Kidney glomerular epithelial cell (primary cell): ENCODE results near the gene RNF38.
"Not testable (repeated sequence)": the region's sequence is repeated elsewhere in the genome, so short reads cannot be mapped to it uniquely, and the experiment has no call there.

Experiments used
- DNase-seq: peaks from one replicate; lab custom pipeline; 2025; lab: John Stamatoyannopoulos, UW

The RNF38 gene

DNA sequence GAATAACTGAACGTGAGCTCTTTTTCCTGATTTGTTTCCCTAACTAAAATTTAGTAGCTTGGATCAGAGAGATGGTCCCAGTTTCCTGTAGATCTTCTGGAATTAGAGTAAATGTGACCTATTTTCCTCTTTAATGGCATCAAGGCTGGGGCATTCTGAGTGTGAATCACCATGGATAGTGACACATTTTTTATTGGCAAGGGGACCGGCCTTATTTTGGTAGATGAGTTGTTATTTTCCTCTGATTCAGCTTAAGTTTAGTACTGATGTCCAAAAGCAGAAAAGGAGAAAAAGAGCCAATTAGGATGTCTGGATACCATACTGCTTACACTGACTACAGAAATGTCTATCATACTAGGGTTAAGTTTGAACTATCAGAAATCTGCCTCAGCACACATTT is 68.1 kb downstream of the RNF38 start:
- DNase-seq, result no peak

DNA sequence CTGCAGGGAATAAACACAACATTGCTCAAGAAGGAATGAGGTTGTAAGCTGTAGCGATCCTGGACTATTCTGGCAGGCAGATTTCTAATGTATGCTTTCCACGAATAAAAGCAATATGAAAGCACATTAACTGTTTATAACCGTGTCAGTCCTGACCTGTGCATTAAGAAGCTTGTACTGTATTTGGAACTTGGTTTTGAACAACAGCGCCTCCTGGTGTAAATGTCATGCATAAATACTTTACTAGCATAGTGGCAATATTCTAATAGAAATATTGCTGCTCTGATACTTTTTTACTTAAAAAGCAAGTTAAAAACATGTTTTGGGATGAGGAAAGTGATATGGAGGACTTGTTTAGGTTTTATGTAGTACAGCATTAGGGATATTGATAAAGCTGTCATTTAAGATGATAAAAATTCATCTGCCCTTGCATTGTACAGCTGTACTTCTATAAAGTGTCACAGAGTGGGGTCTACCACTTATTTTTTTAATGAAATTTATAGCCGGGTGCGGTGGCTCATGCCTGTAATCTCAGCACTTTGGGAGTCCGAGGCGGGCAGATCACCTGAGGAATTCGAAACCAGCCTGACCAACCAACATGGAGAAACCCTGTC is 71.2 kb downstream of the RNF38 start:
- DNase-seq, result peak; percentile 59

- no peak for DNase-seq
Measured at GRCh38 chr9:36325081-36325828, 74.8 kb downstream of the RNF38 start.

GRCh38 chr9:36323926-36324325 is 76.1 kb downstream of the RNF38 start:
- DNase-seq, result no peak

DNA sequence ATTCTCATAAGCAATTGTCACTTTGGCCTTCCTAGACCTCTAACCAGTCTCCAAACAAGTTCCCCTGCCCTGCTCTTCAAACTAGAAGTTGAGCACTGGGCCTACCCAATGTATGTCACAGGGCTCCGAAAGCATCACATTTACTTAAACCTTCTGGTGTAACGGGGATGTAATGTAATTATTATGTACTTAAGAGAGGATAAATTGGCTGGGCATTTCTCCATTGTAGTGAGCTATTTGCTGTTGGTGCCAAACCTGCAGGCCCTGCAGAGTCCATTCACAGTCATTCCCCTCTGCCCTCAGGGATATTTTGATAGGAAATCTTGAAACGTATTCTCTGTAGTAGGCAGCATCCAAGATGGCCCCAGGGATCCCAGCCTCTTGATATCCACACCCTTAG is 77.6 kb downstream of the RNF38 start:
- DNase-seq, result no peak

DNA sequence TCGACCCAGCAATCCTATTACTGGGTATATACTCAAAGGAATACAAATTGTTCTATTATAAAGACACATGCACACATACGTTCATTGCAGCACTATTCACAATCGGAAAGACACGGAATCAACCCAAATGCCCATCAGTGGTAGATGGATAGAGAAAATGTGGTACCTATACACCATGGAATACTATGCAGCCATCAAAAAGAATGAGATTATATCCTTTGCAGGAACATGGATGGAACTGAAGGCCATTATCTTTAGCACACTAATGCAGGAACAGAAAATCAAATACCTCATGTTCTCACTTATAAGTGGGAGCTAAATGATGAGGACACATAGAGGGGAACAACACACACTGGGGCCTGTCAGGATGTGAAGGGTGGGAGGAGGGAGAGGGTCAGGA is 78.2 kb downstream of the RNF38 start:
- DNase-seq, result not testable (repeated sequence)

DNA sequence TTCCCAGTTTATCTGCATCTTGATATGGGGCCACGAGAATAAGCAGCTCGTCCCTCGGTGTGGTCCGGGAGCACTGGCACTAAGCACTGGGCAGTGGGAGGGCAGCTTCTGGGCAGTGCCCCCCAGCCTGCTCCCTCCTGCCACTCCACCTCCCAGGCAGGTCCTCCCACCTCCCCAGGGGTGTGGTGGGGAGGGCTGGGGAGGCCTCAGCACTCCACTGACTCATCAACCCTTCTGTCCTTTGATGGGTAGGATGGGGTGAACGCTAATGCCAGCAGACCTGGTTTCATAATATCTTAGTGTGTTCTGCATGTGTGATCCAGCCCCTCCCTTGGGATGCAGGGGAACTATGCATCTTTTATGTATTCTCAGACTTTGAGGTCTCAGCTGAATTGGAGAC is 79.6 kb downstream of the RNF38 start:
- DNase-seq, result peak; percentile 66

DNA sequence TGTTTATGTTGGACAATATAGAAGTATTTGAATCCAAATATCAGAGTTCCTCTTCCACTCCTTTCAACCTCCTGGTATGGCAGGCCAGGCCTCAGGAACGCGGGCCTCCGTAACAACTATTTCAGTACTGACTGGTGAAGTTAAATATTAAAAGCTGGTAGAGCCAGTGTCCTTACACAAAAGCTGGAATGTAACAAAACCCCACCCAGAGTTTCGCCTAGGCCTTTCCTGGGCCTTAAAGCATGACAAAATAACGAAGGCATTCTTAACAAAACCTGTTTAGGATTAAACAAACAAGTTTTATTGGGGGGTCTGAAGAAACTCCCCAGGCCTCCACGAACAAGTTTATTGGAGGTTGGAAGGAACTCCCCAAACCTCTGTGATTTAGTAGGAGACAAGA is 80.3 kb downstream of the RNF38 start:
- peak; percentile 88 for DNase-seq

DNA sequence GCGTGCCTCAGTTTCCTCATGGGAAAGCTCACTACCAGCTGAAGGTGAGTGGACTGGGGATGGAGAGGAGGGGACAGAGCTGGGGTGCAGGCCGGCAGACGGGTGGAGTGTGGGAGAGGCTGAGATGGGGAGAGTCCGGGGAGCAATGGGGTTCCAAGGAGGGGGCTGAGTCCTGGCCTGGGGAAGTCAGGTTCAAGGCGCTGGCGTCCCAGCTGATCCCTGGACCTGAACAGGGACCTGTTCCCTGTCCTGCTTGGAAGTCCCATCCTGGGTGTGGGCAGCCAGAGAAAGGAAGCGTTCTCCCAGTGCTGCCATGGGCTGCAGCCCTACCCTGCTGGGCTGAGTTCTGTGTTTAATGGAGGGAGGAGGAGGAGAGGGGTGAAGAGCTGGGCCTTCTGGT is 80.9 kb downstream of the RNF38 start:
- DNase-seq, result no peak

GRCh38 chr9:36318212-36318802 is 81.8 kb downstream of the RNF38 start:
- no peak for DNase-seq

DNA sequence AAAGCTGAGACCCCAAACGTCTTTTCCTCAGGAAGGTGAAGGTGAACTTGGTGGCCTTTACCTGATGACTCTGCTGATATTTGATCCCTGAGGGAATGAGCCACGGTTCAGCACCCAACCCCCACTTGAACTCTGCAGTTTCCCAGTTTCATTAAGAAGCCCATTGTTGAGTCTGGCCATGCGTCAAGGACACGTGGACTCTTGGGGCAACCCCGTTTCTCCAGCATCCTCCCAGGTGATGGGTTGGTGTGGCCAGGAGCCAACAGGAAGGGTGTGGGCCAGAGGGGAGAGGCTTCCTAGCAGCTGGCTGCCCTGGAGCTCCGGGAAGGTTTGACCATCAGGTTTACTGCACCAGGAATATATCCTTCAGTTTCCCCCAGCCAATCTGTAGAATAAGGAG is 82.3 kb downstream of the RNF38 start:
- DNase-seq, result peak; percentile 58

GRCh38 chr9:36316611-36317317 is 83.3 kb downstream of the RNF38 start:
- DNase-seq, result no peak

GRCh38 chr9:36316049-36316448 is 84.0 kb downstream of the RNF38 start:
- DNase-seq, result no peak

GRCh38 chr9:36315283-36315682 is 84.8 kb downstream of the RNF38 start:
- DNase-seq, result no peak

- DNase-seq, result no peak
Measured at GRCh38 chr9:36314740-36315139, 85.3 kb downstream of the RNF38 start.

DNA sequence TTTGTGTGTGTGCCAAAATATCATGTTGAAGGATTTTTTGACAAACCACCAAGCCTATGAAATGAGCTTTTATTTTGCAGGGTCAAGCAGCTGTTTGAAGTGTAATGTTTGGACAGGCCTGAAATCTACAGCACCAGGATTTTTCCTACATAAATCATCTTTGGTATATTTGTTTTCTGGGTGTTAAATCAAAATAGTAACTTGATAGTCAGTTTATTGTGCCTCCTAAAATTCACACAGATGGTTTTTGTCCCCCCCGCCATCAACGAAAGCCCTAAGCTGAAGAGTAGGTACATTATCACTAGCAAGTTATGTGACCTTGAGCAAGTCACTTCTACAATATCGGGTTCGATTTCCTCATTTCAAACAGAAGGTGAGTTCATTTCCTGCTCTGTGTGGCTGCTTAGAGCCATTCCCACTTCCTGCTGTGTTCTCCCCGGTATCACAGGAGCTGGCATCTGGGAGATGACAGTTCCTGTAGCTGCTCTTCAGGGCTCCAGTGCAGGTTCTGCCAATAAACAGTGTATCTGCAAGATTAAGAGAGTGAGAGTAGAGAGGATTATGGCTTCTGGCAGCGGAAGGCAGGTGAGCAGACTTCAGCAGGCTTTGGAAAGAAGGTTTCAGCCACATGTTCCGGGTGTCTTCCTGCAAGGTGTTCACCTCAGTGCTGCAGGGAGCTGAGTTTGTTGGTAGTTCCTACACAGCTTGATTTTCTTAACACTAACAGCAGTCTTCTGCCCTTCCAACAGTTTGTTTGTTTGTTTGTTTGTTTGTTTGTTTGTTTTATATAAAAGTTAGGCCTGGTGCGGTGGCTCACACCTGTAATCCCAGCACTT is 93.4 kb downstream of the RNF38 start:
- no peak for DNase-seq

DNA sequence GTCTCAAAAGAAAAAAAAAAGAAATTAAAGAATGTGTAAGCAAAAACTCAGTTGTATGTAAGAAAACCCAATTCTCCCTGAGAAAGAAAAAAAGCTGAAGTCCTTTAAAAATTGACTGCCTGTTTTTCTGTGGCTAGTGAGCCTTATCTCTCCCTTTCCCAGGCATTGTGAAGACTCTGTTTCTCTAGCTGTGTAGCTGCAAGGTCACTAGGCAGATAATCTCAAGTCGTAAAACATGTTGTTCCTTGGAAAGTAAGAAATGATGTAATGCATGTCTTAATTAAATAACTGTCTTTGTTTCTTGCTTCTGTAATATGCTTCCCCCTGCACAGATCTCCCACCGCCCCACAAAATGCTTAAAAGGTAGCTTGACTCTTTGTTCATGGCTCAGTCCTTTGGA is 95.7 kb downstream of the RNF38 start:
- not testable (repeated sequence) for DNase-seq

DNA sequence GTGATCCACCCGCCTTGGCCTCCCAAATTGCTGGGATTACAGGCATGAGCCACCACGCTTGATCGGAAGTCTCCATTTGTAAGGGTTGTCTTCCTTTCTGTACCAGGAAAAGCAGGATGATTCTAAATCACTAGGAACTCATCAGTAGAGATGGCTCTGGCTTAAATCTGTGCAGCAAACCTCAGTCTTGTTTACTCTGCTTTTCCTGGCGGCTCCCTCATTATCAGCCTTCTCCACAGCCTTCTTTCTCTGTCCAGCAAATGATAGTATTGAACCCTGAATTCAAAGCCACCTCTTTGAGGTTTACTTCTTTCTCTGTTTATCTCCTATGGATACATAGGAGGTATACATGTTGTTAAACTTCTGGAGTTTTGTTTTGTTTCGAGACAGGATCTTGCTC is 98.8 kb downstream of the RNF38 start:
- DNase-seq, result no peak

- no peak for DNase-seq
Measured at GRCh38 chr9:36298566-36298965, 101.5 kb downstream of the RNF38 start.

GRCh38 chr9:36297798-36298197 is 102.3 kb downstream of the RNF38 start:
- no peak for DNase-seq

GRCh38 chr9:36294996-36295395 is 105.1 kb downstream of the RNF38 start:
- DNase-seq, result not testable (repeated sequence)

DNA sequence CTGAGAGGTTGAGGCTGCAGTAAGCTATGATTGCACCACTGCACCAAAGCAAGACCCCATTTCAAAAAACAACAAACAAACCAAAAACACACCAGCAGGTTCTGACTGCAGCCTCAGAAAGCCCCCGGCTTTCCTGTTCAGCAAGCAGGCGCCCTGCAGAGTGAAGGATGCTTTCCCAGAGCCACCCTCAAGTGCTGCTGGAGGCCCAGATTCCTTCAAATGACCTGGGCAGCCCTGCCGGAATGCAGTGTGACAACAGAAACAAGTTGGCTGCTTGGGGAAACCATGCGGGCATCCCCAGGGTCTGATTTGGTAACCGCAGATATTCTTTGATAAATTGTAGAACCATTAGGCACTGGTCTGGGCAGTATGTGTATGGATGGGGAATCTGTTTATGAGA is 106.2 kb downstream of the RNF38 start:
- DNase-seq, result no peak
